Esophagus muscularis mucosa (tissue), 3 donors: ENCODE data around the gene P2RX7.

Experiments
- CTCF ChIP-seq, 3 experiments: fragments of 200-600 bp in 2 of 3; fragments of 450-650 bp in 1 of 3; sonication (generic) in 2 of 3; IDR thresholded peaks; one replicate each; pipeline ENCODE4 v1.5.1; 2017 to 2019; ENCODE audit warnings: antibody characterized with exemption in 3 of 3, mild to moderate bottlenecking in 2 of 3, moderate library complexity in 1 of 3
- POLR2A ChIP-seq: fragments of 450-650 bp; IDR thresholded peaks from one replicate; pipeline ENCODE4 v1.6.1; 2017; ENCODE audit warnings: antibody characterized with exemption, moderate library complexity, mild to moderate bottlenecking, low read depth

GRCh38 chr12:121214855-121215745, 82.4 kb downstream of the P2RX7 start:
- TF ChIP-seq CTCF (IDR thresholded peaks at IDR 0.05), result no peak
- TF ChIP-seq POLR2A, result no peak
